ENCODE data around the gene CAPN1. TPM values are rescaled to one million over a fixed set of nuclear protein-coding genes. Genes with fewer than 3 reads are reported as not detected.

CAPN1 gene
- total and polyA plus RNA-seq, 2 of the 13 experiments (the other 11 are each of a cell fraction or from before 2014, with no cell fraction given) = 57.3 to 82.6 TPM

- Histone ChIP-seq H4K20me1 (ENCODE audit: insufficient read depth, low read length) (no peaks in the 10 kb centered on the region), H3K27ac (ENCODE audit: extremely low read length, insufficient read depth, low read length) (no peak overlapping the region), H3K79me2 (ENCODE audit: insufficient read depth, low read length) (peaks cover 14% of the 10 kb centered on the region), H2AFZ (ENCODE audit: low read length) (no peak overlapping the region), H3K9ac (ENCODE audit: insufficient read depth, low read depth, low read length) (no peak overlapping the region), H3K4me3 (replicated peaks in 1 of 3; ENCODE audit: insufficient read depth in 1 of 3, low read depth in 2 of 3, low read length in 3 of 3) (no peak overlapping the region), H3K4me2 (ENCODE audit: low read depth, low read length) (no peak overlapping the region), H3K36me3 (replicated peaks in 1 of 2; ENCODE audit: control insufficient read depth in 1 of 2, insufficient read depth in 2 of 2, low read length in 2 of 2) (peaks cover 7 to 26% of the 10 kb centered on the region in 2 experiments; a peak in 4 of 5 replicates), H3K27me3 (ENCODE audit: control insufficient read depth in 1 of 2, insufficient read depth in 2 of 2, low read length in 2 of 2) (no peaks in the 10 kb centered on the region; a peak in 1 of 5 replicates), H3K4me1 (ENCODE audit: insufficient read depth, low read length) (peaks cover 25% of the 10 kb centered on the region), H3K9me3 (ENCODE audit: low read length) (no peaks in the 10 kb centered on the region)
- BruUV-seq (replicated peaks) = no TSS peak
- WGBS (ENCODE audit: low lambda C conversion rate) = 98% methylated on average over 22 of the region's 22 CpGs
- ChIA-PET POLR2A (no interaction called here), CTCF (ENCODE audit: low intra/inter-chr PET ratio, low total read pairs) (no interaction called here)
- FAIRE-seq (no peak), ATAC-seq (no peak), DNase-seq (ENCODE audit: low spot score) (no peak)
- intact Hi-C loops (cut with micrococcal nuclease; ENCODE audit: unreplicated experiment) (no loop called here), in situ Hi-C loops (cut with HindIII; ENCODE audit: extremely low pct_ligation_motif_present, low pct_unique_long_range_greater_than_20kb) (loop anchor here (5.0 kb wide), 1 partner anchor 72 kb away; the partner anchor contains the start of gene TM7SF2)
- TF ChIP-seq ZSCAN30 (CRISPR knock-in tag; IDR thresholded peaks at IDR 0.05) = no peak
- TF ChIP-seq TRIM24 (CRISPR knock-in tag; IDR thresholded peaks at IDR 0.05) = no peak
- no peak for TF ChIP-seq GZF1 (CRISPR knock-in tag; IDR thresholded peaks at IDR 0.05)
- TF ChIP-seq ZIK1 (CRISPR knock-in tag; IDR thresholded peaks at IDR 0.05; ENCODE audit: borderline replicate concordance, low read depth) = no peak
- TF ChIP-seq HDAC1 (CRISPR knock-in tag; IDR thresholded peaks at IDR 0.05) = no peak
- TF ChIP-seq ZC3H13 (CRISPR knock-in tag; IDR thresholded peaks at IDR 0.05) = no peak
- TF ChIP-seq PAXIP1 (CRISPR knock-in tag; conservative IDR thresholded peaks at IDR 0.05) = no peak
- no peak for TF ChIP-seq EP300 (IDR thresholded peaks at IDR 0.05; ENCODE audit: low read depth in 2 of 2, low read length in 2 of 2)
- no peak for TF ChIP-seq EP300 (CRISPR knock-in tag; IDR thresholded peaks at IDR 0.05; ENCODE audit: borderline replicate concordance)
- no peak for TF ChIP-seq ZBTB10 (CRISPR knock-in tag; IDR thresholded peaks at IDR 0.05; ENCODE audit: borderline replicate concordance)
Observed at GRCh38 chr11:65184146-65184545, 2.4 kb downstream of the CAPN1 start.
